Lower leg skin (tissue), 3 donors: ENCODE results near the gene GRIN1.

Experiments
- POLR2A ChIP-seq, 2 donors: fragments of 450-650 bp; IDR thresholded peaks; one replicate each; pipeline ENCODE4 v1.6.1; 2016 to 2017; ENCODE audit warnings: antibody characterized with exemption in 2 of 2, mild to moderate bottlenecking in 1 of 2, moderate library complexity in 1 of 2
- TF ChIP-seq, protein P1 (sequence below), 3 donors: fragments of 450-650 bp; IDR thresholded peaks; one replicate each; pipeline ENCODE4 v1.5.1; 2016; ENCODE audit warnings: antibody characterized with exemption in 3 of 3, mild to moderate bottlenecking in 3 of 3, moderate library complexity in 2 of 3

DNA sequence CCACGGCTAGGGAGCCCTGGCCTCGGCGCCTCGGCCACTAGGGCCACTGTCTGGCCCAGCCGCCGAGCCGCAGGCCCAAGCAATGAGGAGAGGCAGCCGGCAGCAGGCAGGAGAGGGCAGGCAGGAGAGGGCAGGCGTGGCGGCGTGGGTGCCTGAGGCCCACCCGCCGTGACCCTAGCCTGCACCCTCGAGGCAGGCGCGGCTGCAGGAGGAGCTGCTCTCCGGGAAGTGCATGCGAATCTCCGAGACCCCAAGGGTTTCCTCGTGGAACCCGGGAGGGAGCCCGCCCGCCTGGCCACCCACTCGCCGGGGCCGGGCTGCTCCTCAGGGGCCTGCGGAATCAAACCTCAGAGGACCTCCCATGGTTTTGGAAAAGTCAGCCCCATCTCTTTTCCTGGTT, 9.3 kb downstream of the GRIN1 start:
- TF ChIP-seq POLR2A (IDR thresholded peaks at IDR 0.05), result no peak
- TF ChIP-seq, protein P1, sequence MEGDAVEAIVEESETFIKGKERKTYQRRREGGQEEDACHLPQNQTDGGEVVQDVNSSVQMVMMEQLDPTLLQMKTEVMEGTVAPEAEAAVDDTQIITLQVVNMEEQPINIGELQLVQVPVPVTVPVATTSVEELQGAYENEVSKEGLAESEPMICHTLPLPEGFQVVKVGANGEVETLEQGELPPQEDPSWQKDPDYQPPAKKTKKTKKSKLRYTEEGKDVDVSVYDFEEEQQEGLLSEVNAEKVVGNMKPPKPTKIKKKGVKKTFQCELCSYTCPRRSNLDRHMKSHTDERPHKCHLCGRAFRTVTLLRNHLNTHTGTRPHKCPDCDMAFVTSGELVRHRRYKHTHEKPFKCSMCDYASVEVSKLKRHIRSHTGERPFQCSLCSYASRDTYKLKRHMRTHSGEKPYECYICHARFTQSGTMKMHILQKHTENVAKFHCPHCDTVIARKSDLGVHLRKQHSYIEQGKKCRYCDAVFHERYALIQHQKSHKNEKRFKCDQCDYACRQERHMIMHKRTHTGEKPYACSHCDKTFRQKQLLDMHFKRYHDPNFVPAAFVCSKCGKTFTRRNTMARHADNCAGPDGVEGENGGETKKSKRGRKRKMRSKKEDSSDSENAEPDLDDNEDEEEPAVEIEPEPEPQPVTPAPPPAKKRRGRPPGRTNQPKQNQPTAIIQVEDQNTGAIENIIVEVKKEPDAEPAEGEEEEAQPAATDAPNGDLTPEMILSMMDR (IDR thresholded peaks at IDR 0.05), result no peak
